Peyer's patch (tissue), 4 donors: ENCODE results near the gene COBL.

Source experiments
- POLR2A ChIP-seq, 2 donors: fragments of 450-650 bp; IDR thresholded peaks; one replicate each; pipeline ENCODE4 v1.5.1; 2017; ENCODE audit warnings: antibody characterized with exemption in 2 of 2, mild to moderate bottlenecking in 2 of 2, moderate library complexity in 2 of 2
- TF ChIP-seq, protein P1 (sequence below), 6 experiments: fragments of 450-650 bp in 4 of 6; fragments of 200-600 bp in 2 of 6; sonication (generic) in 1 of 6; IDR thresholded peaks; one replicate each; pipeline ENCODE4 v1.5.1; 2017 to 2019; ENCODE audit warnings: antibody characterized with exemption in 6 of 6, mild to moderate bottlenecking in 3 of 6, moderate library complexity in 1 of 6

GRCh38 chr7:51210766-51211165 lies 105.8 kb downstream of the COBL start:
- TF ChIP-seq, protein P1, sequence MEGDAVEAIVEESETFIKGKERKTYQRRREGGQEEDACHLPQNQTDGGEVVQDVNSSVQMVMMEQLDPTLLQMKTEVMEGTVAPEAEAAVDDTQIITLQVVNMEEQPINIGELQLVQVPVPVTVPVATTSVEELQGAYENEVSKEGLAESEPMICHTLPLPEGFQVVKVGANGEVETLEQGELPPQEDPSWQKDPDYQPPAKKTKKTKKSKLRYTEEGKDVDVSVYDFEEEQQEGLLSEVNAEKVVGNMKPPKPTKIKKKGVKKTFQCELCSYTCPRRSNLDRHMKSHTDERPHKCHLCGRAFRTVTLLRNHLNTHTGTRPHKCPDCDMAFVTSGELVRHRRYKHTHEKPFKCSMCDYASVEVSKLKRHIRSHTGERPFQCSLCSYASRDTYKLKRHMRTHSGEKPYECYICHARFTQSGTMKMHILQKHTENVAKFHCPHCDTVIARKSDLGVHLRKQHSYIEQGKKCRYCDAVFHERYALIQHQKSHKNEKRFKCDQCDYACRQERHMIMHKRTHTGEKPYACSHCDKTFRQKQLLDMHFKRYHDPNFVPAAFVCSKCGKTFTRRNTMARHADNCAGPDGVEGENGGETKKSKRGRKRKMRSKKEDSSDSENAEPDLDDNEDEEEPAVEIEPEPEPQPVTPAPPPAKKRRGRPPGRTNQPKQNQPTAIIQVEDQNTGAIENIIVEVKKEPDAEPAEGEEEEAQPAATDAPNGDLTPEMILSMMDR (IDR thresholded peaks at IDR 0.05) = no peak
- TF ChIP-seq POLR2A (IDR thresholded peaks at IDR 0.05) = no peak
